ENCODE data around the gene SLC44A1.

Gene SLC44A1

DNA sequence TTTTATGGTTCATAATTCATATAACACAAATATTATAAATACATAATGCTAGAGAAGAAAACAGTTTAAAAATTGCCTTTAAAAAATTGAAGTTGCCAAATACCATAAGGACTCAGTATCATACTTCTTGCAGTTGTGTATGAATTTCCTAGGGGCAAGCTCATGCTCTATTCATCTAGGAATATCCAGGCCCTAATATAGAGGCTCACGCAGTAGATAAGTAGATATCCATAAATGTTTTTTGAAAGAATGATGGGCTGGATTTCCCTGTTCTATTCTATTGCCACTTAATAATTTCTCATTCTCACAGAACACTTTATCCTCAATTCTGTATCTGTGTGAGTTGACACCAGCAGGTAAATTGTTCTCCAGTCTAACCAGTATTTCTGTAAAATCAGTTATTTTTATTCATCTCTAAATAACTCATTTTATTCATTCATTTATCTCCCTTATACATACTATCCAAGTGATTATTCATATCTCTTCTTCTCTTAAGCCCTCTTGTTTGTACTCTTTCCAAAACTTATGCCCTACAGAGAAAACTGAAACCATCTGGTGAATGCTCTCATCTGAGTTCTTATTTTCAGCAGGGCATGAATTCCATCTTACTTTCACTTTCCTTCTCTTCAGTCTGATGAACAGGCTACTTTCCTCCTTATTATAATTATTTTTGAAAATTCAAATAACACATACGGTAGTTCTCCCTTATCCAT lies 97.1 kb downstream of the SLC44A1 start:
- Histone ChIP-seq H4K20me1 (ENCODE audit: insufficient read depth) (no peaks in the 10 kb centered on the region), H3K79me2 (ENCODE audit: insufficient read depth, low read depth) (no peaks in the 10 kb centered on the region), H3K27ac (no peak overlapping the region), H3K4me2 (peak overlapping the region; percentile 29; the same call in 1 of the 2 replicates), H3K9ac (no peak overlapping the region), H3K27me3 (ENCODE audit: insufficient read depth, low read depth) (no peaks in the 10 kb centered on the region), H3K4me1 (ENCODE audit: low read depth, poor library complexity, severe bottlenecking) (peaks cover 40% of the 10 kb centered on the region), H2AFZ (ENCODE audit: low read depth) (no peak overlapping the region), H3K4me3 (IDR thresholded peaks at IDR 0.05; ENCODE audit: insufficient read depth, low read depth, low read length) (no peak overlapping the region), H3K36me3 (ENCODE audit: insufficient read depth) (no peaks in the 10 kb centered on the region)
- TF ChIP-seq, protein P1, sequence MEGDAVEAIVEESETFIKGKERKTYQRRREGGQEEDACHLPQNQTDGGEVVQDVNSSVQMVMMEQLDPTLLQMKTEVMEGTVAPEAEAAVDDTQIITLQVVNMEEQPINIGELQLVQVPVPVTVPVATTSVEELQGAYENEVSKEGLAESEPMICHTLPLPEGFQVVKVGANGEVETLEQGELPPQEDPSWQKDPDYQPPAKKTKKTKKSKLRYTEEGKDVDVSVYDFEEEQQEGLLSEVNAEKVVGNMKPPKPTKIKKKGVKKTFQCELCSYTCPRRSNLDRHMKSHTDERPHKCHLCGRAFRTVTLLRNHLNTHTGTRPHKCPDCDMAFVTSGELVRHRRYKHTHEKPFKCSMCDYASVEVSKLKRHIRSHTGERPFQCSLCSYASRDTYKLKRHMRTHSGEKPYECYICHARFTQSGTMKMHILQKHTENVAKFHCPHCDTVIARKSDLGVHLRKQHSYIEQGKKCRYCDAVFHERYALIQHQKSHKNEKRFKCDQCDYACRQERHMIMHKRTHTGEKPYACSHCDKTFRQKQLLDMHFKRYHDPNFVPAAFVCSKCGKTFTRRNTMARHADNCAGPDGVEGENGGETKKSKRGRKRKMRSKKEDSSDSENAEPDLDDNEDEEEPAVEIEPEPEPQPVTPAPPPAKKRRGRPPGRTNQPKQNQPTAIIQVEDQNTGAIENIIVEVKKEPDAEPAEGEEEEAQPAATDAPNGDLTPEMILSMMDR (conservative IDR thresholded peaks at IDR 0.05; ENCODE audit: low read depth, low read length): no peak

DNA sequence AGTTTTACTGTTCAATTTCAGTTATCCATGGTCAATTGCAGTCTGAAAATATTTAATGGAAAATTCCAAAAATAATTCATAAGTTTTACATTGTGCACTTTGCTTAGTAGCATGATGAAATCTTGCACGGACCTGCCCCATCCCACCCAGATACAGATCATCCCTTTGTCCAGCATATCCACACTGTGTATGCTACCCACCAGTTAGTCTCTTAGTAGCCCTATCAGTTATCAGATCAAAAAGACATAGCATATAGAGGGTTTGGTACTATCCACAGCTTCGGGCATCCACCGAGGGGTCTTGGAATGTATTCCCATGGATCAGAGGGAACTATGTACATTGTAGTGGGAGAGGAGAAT lies 97.7 kb downstream of the SLC44A1 start:
- no peaks in the 10 kb centered on the region for H3K27me3 ChIP-seq (ENCODE audit: insufficient read depth, low read depth)
- H2AFZ ChIP-seq (ENCODE audit: low read depth): no peak overlapping the region
- no peaks in the 10 kb centered on the region for H3K36me3 ChIP-seq (ENCODE audit: insufficient read depth)
- no peak overlapping the region for H3K9ac ChIP-seq
- H3K79me2 ChIP-seq (ENCODE audit: insufficient read depth, low read depth): no peaks in the 10 kb centered on the region
- H3K27ac ChIP-seq: no peak overlapping the region
- no peaks in the 10 kb centered on the region for H4K20me1 ChIP-seq (ENCODE audit: insufficient read depth)
- peaks cover 40% of the 10 kb centered on the region for H3K4me1 ChIP-seq (ENCODE audit: low read depth, poor library complexity, severe bottlenecking)
- no peak overlapping the region for H3K4me3 ChIP-seq (IDR thresholded peaks at IDR 0.05; ENCODE audit: insufficient read depth, low read depth, low read length)
- peak overlapping the region; percentile 29; the same call in 1 of the 2 replicates for H3K4me2 ChIP-seq
- TF ChIP-seq, protein P1 (conservative IDR thresholded peaks at IDR 0.05; ENCODE audit: low read depth, low read length): no peak

DNA sequence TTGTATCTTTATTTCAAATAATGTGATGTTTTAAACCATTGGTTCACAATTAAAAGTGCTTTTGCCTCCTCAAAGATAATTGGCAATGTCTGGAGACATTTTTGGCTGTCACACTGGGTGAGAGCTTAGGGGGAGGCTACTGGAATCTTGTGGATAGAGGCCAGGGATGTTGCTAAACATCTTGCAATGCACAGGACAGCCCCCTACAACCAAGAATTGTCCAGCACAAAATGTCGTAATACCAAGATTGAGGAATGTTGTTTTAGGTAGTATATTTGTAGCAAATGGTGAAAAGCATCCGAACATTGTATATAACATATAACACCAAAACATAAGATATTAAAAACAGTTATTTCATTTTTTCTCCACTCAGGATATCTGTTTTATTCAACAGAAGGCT lies 99.8 kb downstream of the SLC44A1 start:
- Histone ChIP-seq H3K27me3 (ENCODE audit: insufficient read depth, low read depth) (no peaks in the 10 kb centered on the region), H3K27ac (no peak overlapping the region)

DNA sequence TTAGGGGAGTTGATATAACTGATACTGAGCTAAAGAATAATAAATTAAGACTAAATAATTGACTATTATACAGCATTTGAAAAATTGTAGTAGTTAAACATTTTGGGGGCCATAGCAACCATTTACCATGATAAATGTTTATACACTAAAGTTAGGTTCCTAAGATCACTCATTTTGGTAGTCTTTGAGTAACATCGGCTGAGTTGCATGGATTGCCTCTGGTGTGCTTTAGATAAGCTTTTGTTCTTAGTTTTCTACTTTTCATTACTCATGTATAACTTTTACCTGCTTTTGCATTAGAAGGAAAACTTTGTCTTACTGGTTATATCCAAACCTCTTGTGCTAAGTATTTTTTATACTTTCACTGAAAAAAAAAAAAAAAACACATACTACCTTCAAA lies 101.2 kb downstream of the SLC44A1 start:
- no peak overlapping the region for H2AFZ ChIP-seq (ENCODE audit: low read depth)
- H3K27ac ChIP-seq: no peak overlapping the region
- H3K27me3 ChIP-seq (ENCODE audit: insufficient read depth, low read depth): no peaks in the 10 kb centered on the region
- H3K79me2 ChIP-seq (ENCODE audit: insufficient read depth, low read depth): no peaks in the 10 kb centered on the region
- H3K4me3 ChIP-seq (IDR thresholded peaks at IDR 0.05; ENCODE audit: insufficient read depth, low read depth, low read length): no peak overlapping the region
- no peaks in the 10 kb centered on the region; the same call in 1 of the 2 replicates for H3K36me3 ChIP-seq (ENCODE audit: insufficient read depth)
- no peak overlapping the region for H3K4me2 ChIP-seq
- TF ChIP-seq, protein P1 (conservative IDR thresholded peaks at IDR 0.05; ENCODE audit: low read depth, low read length): no peak
- H4K20me1 ChIP-seq (ENCODE audit: insufficient read depth): no peaks in the 10 kb centered on the region
- no peak overlapping the region for H3K9ac ChIP-seq
- H3K4me1 ChIP-seq (ENCODE audit: low read depth, poor library complexity, severe bottlenecking): peaks cover 17% of the 10 kb centered on the region

More for the DNA sequence above, 99.8 kb downstream of the SLC44A1 start:
- no peak overlapping the region for H3K4me2 ChIP-seq
- TF ChIP-seq, protein P1 (conservative IDR thresholded peaks at IDR 0.05; ENCODE audit: low read depth, low read length): no peak
- no peaks in the 10 kb centered on the region for H3K79me2 ChIP-seq (ENCODE audit: insufficient read depth, low read depth)
- no peak overlapping the region for H3K9ac ChIP-seq
- H4K20me1 ChIP-seq (ENCODE audit: insufficient read depth): no peaks in the 10 kb centered on the region
- no peak overlapping the region for H2AFZ ChIP-seq (ENCODE audit: low read depth)
- H3K4me1 ChIP-seq (ENCODE audit: low read depth, poor library complexity, severe bottlenecking): peaks cover 31% of the 10 kb centered on the region
- no peaks in the 10 kb centered on the region; the same call in 1 of the 2 replicates for H3K36me3 ChIP-seq (ENCODE audit: insufficient read depth)
- no peak overlapping the region for H3K4me3 ChIP-seq (IDR thresholded peaks at IDR 0.05; ENCODE audit: insufficient read depth, low read depth, low read length)
